NOMO-1 treated with DMSO at 0.1 percent for 48 hours (cell line): ENCODE results near the gene GJB3.
"Not testable (repeated sequence)": the region's sequence is repeated elsewhere in the genome, so short reads cannot be mapped to it uniquely, and the experiment has no call there.

Source experiments
- DNase-seq: peaks from one replicate; lab custom pipeline; 2025; ENCODE audit not compliant: unreplicated experiment; lab: John Stamatoyannopoulos, UW

Gene GJB3

GRCh38 chr1:34781071-34781843 lies at the start of gene GJB3:
GJB3 (plus strand) TSS chr1:34781214; CDS start chr1:34784763, 3,549 bp downstream.
- no peak for DNase-seq

GRCh38 chr1:34732831-34733230 lies 48.2 kb upstream of the GJB3 start:
- not testable (repeated sequence) for DNase-seq

- DNase-seq = no peak
Measured at GRCh38 chr1:34736692-34737091, 44.3 kb upstream of the GJB3 start.

GRCh38 chr1:34737236-34737635 lies 43.8 kb upstream of the GJB3 start:
- not testable (repeated sequence) for DNase-seq

DNA sequence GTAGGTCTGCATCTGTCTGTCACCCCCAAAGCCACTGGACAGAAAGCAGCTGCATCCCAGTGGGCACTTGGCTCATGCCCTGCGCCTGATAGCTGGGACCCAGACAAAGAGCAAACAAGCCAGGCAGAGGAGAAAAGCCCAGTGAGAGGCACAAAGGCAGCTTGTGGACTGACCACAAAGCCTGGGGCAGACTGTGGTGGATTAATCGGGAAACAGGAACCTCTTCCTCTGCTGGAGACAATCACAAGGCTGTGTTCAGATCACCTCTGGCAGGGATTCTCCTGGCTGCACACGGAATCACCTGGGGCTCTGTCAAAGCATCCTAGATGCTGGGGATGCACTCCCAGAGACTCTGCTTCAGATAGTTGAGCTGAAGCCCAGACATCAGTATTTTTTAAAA lies 41.4 kb upstream of the GJB3 start:
- no peak for DNase-seq

- no peak for DNase-seq
Measured at GRCh38 chr1:34740161-34740868, 40.7 kb upstream of the GJB3 start.

- peak; percentile 37 for DNase-seq
Measured at GRCh38 chr1:34742667-34743270, 38.2 kb upstream of the GJB3 start.

DNA sequence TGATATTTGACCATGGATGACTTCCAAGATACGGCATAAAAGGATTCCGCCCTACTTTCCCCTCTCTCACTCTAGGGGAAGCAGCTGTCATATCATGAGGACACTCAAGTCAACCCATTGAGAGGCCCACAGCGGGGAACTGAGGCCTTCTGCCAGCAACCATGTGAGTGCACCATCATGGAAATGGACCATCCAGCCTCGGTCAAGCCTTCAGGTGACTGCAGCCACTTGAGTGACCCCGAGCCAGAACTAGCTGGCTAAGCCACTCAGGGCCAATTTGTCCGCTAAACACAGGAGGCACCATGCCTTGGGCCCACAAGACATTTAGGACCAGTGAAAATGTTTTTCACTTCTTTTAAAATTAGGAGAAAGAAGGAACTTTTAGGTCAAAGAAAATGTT lies 37.2 kb upstream of the GJB3 start:
- DNase-seq = no peak

GRCh38 chr1:34744851-34745250 lies 36.2 kb upstream of the GJB3 start:
- DNase-seq = no peak

DNA sequence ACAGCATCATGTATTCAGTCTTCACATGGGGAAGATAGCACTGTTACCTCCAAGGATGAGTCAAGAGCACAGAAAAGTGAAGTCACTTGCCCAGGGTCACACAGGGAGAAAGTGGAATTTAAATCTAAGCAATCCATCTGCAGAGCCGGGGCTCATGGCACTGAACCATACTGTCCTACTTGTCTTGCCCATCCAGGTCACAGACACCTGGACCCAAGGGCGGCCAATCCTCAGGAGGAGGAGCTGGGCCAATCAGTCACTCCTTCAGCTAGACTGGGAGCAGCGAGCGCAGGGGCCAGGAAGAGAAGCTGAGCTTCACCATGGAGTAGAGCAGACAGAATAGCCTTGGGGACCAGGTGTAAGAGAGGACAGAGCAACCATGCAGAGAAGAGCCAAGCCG lies 35.3 kb upstream of the GJB3 start:
- no peak for DNase-seq

- no peak for DNase-seq
Measured at GRCh38 chr1:34746101-34746500, 34.9 kb upstream of the GJB3 start.

- DNase-seq = no peak
Measured at GRCh38 chr1:34746785-34747637, 34.0 kb upstream of the GJB3 start.

DNA sequence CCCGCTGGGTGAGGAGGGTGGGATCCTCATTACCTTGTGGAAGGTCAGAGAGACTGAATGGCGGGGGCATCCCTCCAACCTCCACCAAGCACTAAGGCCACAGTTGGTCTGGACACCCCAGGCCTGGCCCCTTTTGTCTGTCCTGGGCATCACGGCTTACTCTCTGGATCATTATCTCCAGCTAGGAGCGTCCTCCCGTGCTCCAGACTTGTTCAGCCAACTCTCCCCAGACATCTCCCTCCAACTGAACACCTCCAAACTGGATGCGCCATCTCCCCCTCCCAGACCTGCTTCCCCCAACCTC lies 33.4 kb upstream of the GJB3 start:
- DNase-seq = no peak

- no peak for DNase-seq
Measured at GRCh38 chr1:34749992-34750391, 31.0 kb upstream of the GJB3 start.

DNA sequence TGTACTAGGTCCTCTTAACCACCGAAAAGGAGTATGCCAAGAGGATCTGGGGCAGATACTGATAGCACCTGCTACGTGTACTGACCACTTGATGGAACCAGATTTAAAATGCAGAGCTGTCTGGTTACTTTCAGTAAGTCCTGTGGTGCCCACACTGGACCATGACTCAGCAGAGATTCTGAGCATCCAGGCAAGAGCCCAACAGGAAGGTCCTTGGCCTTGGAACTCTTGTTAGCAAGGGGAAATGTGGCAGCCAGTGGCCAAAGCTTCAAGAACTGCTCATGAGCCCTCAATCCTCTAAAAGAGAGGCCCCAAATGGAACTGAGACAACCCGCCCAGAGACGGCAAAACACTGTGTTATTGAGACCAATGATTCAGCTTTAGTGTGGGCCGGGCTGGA lies 30.4 kb upstream of the GJB3 start:
- no peak for DNase-seq

DNA sequence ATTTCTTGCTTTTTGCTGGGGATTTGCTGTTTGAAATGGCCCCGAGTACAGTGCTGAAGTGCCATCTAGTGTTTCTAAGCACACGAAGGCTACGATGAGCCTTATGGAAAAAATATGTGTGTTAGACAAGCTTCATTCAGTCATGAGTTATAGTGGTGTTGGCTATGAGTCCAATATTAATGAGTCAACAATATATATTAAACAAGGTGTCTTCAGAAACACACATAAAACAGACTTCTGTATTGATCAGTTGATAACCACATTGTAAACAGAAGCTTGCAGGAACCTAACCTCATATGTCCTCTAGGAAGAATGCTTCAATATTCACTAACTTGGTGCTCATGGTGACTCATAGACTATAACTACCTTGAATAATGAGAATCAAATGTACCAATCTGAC lies 27.9 kb upstream of the GJB3 start:
- DNase-seq = no peak

- DNase-seq = no peak
Measured at GRCh38 chr1:34754964-34755637, 25.9 kb upstream of the GJB3 start, which contains the start of gene GJB5. GJB5 (plus strand) TSS chr1:34755047; CDS start chr1:34757331, 2,284 bp downstream.

DNA sequence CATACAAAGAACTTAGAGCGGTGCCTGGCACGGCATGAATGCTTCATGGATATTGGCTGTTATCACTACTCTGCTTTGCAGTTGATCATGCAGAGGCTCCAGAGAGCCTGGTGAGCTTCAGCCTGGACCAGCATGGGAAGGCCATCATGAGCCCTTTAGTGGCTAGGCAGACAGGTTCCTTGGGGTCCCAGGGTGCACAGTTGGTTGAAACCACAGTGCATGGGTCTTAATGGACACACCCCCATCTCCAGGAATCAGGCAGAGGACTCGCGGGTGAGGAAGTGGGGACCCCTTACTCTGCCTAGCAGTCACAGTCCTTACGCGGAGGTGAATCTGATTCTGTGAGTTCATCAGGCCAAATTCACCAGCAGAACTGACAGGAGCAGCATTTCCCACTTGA lies 25.1 kb upstream of the GJB3 start:
- DNase-seq = no peak

DNA sequence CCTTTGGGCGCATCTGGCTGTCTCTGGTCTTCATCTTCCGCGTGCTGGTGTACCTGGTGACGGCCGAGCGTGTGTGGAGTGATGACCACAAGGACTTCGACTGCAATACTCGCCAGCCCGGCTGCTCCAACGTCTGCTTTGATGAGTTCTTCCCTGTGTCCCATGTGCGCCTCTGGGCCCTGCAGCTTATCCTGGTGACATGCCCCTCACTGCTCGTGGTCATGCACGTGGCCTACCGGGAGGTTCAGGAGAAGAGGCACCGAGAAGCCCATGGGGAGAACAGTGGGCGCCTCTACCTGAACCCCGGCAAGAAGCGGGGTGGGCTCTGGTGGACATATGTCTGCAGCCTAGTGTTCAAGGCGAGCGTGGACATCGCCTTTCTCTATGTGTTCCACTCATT lies 23.6 kb upstream of the GJB3 start:
- no peak for DNase-seq

DNA sequence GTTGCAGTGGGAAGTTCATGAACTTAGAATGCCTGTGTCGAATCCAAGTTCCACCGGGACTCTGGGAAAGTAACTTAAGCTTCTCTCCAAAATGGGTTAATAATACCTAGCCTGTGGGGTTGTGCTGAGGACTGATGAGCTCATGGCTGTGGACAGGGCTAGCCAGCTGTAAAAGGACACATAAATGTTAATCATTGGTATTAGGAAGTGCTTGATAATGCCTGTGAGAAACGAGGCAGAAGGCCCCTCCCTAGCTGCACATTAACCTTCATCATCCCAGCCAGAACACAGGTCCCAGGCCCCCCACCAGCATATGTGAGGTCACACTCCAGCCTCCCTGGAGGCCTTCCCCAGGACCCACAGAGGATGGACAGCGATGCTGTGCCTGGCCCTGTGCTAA lies 22.3 kb upstream of the GJB3 start:
- DNase-seq = no peak
